Measurements from ENCODE around the gene TEX12. TPM values are rescaled to one million over a fixed set of nuclear protein-coding genes. Genes with fewer than 3 reads are reported as not detected.

TEX12 gene
- polyA plus RNA-seq, 3 donors = 0.43 TPM; not detected in 2

DNA sequence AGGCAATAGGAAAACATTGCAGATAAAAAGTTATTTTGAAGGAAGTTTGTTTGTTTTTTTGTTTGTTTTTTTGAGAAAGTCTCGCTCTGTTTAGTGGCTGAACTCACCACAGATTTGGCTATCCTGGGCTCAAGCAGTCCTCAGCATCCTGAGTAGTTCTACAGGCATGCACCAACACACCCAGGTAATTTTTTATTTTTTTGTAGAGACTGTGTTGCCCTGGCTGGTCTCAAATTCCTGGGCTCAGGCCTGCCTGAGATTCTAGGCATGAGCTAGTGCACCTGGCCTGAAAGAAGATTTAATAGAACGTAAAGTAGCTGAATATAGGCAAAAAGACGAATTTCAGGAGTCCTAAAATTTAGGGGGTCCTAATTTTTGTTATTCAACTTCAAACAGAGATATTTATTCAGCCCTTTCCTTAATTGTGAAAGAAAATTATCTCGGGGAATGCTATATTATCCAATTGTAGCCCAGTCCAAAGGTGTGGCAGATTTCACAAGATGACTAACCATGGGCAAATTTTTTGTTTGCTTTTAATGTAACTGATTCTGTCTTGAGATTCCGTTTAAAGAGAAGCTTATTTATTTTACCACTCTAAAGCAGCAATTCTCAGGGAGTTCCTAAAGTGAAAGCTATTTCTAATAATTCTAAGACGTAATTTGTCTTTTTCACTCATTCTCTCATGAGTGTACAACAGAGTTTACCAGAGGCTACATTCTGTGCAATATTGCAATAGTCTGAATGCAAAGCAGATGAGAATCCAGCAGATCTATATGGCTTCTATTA, 4.2 kb upstream of the TEX12 start:
- peak overlapping the region; percentile 60 for H3K9ac ChIP-seq (ENCODE audit: insufficient read depth, low read length, poor library complexity, severe bottlenecking)
- H3K27me3 ChIP-seq (ENCODE audit: control insufficient read depth in 2 of 2, insufficient read depth in 2 of 2, low read length in 2 of 2) = no peaks in the 10 kb centered on the region
- H3K4me1 ChIP-seq (ENCODE audit: control insufficient read depth in 1 of 2, insufficient read depth in 2 of 2, low read length in 2 of 2) = peaks cover 61 to 76% of the 10 kb centered on the region in 2 donors
- whole genome bisulfite sequencing (ENCODE audit: insufficient coverage) = no CpG with 5 or more reads among the region's 6 CpGs
- H3K27ac Mint-ChIP-seq = peak overlapping the region in 5 of 7 donors; percentile 50 to 87 (median 70)
- peaks cover 0 to 1% (median 0%) of the 10 kb centered on the region in 3 donors for H3K27me3 Mint-ChIP-seq (ENCODE audit: low read depth in 3 of 3)
- H3K36me3 Mint-ChIP-seq = peaks cover 2 to 5% of the 10 kb centered on the region in 2 donors
- intact Hi-C loops (cut with micrococcal nuclease) = no loop called here
- peak overlapping the region; percentile 95 for H3K4me2 ChIP-seq (replicated peaks; ENCODE audit: extremely low read depth, low read length, poor library complexity, severe bottlenecking)
- no peaks in the 10 kb centered on the region for H3K36me3 ChIP-seq (replicated peaks in 1 of 2; ENCODE audit: control insufficient read depth in 1 of 2, insufficient read depth in 2 of 2, low read length in 2 of 2)
- H3K9me3 Mint-ChIP-seq = peaks cover 0 to 4% (median 1%) of the 10 kb centered on the region in 7 donors
- TF ChIP-seq CTCF (IDR thresholded peaks at IDR 0.05) = no peak
- H3K4me3 ChIP-seq (replicated peaks in 1 of 3; ENCODE audit: low read depth in 2 of 3, low read length in 3 of 3) = peak overlapping the region in 1 of 3 experiments; percentile 79
- H4K20me1 ChIP-seq (ENCODE audit: insufficient read depth, low read length) = no peaks in the 10 kb centered on the region
- H2AFZ ChIP-seq (ENCODE audit: insufficient read depth, low read depth, low read length, poor library complexity, severe bottlenecking) = peak overlapping the region; percentile 81
- peaks cover 35% of the 10 kb centered on the region for H3K79me2 ChIP-seq (ENCODE audit: insufficient read depth, low read length)
- DNase-seq = no peak
- peaks cover 66% of the 10 kb centered on the region for H3K4me1 Mint-ChIP-seq
- peak overlapping the region in 1 of 2 donors; percentile 43 for H3K27ac ChIP-seq (ENCODE audit: low read depth in 1 of 2, low read length in 2 of 2)
- peak overlapping the region in 1 of 2 donors; percentile 30 for H3K4me3 Mint-ChIP-seq
- H3K9me3 ChIP-seq (replicated peaks in 1 of 2; ENCODE audit: control insufficient read depth in 1 of 2, insufficient read depth in 1 of 2, low read length in 2 of 2) = no peaks in the 10 kb centered on the region

DNA sequence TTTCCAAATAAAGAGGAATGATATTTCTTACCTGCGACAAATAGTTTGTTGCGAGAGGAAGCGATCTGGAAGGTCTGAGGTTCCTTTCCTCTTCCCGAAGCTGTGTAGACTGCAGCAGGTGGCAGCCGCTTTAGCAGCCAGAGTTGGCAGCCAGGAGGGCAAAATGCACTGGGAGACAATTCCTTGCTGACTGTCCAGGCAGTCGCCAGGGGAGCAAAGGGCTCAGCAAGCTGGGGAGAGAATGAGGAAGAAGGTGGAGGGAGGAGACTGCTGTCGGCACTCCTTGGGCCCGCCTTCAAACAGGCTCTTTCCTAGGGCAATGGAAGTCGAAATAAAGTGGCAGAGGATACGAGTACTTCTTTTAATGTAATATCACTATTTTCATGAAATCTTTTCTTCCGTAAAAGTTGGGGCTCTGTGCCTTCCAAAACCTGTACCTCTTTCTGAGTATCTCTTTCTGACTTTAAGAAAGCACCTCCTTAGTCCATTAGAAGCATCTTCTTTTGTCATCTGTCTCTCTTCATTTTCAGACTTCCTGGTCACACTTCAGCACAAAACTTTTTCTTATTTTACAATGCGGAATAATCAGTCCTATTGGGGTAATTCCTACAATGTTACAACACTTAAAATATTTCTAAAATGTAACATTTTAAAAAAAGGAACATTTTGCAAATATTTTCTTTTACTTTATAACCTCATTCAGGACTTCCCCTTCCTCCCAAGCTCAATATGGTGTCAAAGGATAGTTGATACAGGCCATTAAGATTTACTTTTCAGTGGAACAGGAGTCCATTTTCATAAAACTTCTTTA, 3.1 kb upstream of the TEX12 start, which contains the start of gene IL18:
IL18 (minus strand) TSS at position 220 of the 811 bp plus-strand sequence. CDS start 9,041 bp downstream, outside the sequence.
- Histone ChIP-seq H3K27me3 (ENCODE audit: control insufficient read depth in 2 of 2, insufficient read depth in 2 of 2, low read length in 2 of 2) (no peaks in the 10 kb centered on the region), H3K27ac (ENCODE audit: low read depth in 1 of 2, low read length in 2 of 2) (peak within 1 kb of the TSS; percentile 82), H3K4me1 (ENCODE audit: control insufficient read depth in 1 of 2, insufficient read depth in 2 of 2, low read length in 2 of 2) (peaks cover 55 to 68% of the 10 kb centered on the region in 2 donors), H3K9ac (ENCODE audit: insufficient read depth, low read length, poor library complexity, severe bottlenecking) (peak within 1 kb of the TSS; percentile 60), H3K9me3 (replicated peaks in 1 of 2; ENCODE audit: control insufficient read depth in 1 of 2, insufficient read depth in 1 of 2, low read length in 2 of 2) (no peaks in the 10 kb centered on the region), H3K36me3 (replicated peaks in 1 of 2; ENCODE audit: control insufficient read depth in 1 of 2, insufficient read depth in 2 of 2, low read length in 2 of 2) (no peaks in the 10 kb centered on the region), H3K4me3 (replicated peaks in 1 of 3; ENCODE audit: low read depth in 2 of 3, low read length in 3 of 3) (peak within 1 kb of the TSS; percentile 33 to 79 (median 60)), H2AFZ (ENCODE audit: insufficient read depth, low read depth, low read length, poor library complexity, severe bottlenecking) (peak within 1 kb of the TSS; percentile 81), H3K4me2 (replicated peaks; ENCODE audit: extremely low read depth, low read length, poor library complexity, severe bottlenecking) (peak within 1 kb of the TSS; percentile 95), H3K79me2 (ENCODE audit: insufficient read depth, low read length) (peaks cover 31% of the 10 kb centered on the region), H4K20me1 (ENCODE audit: insufficient read depth, low read length) (no peaks in the 10 kb centered on the region)
- H3K27ac Mint-ChIP-seq = peak within 1 kb of the TSS; percentile 87 to 94 (median 92)
- peaks cover 2 to 5% of the 10 kb centered on the region in 2 donors for H3K36me3 Mint-ChIP-seq
- H3K4me1 Mint-ChIP-seq = peaks cover 60% of the 10 kb centered on the region
- H3K9me3 Mint-ChIP-seq = peaks cover 0 to 4% (median 1%) of the 10 kb centered on the region in 7 donors
- peak; percentile 52 to 74 (median 55) for DNase-seq
- 8% methylated on average over 4 of the region's 12 CpGs for WGBS (ENCODE audit: insufficient coverage)
- peak within 1 kb of the TSS; percentile 81 to 94 for H3K4me3 Mint-ChIP-seq
- TF ChIP-seq CTCF (IDR thresholded peaks at IDR 0.05) = no peak
- H3K27me3 Mint-ChIP-seq (ENCODE audit: low read depth in 3 of 3) = peaks cover 0 to 1% (median 0%) of the 10 kb centered on the region in 3 donors
- intact Hi-C loops (cut with micrococcal nuclease) = loop anchor here in 1 of 2 donors (2.0 kb wide), 1 partner anchor 15 kb away; no protein-coding TSS in a partner anchor

Measured in CD14-positive monocyte (primary cell).